Uterus (tissue), 4 donors: ENCODE data around the gene EXOC3L2. TPM values are rescaled to one million over a fixed set of nuclear protein-coding genes. Genes with fewer than 3 reads are reported as not detected.

Experiments
- DNase-seq, 2 donors: peaks; one replicate each; pipeline ENCODE4 v3.0.0-alpha.2; 2019 to 2020
- H3K27ac ChIP-seq, 2 donors: fragments of 200-600 bp; sonication (generic); 1 replicate in 1 of 2; 2 replicates in 1 of 2; pipeline ENCODE4 v1.5.1; 2016 to 2018
- H3K27me3 ChIP-seq, 2 donors: fragments of 200-600 bp; sonication (generic); one replicate each; pipeline ENCODE4 v1.5.1; 2018 to 2019; ENCODE audit warnings: control low read depth in 1 of 2
- H3K36me3 ChIP-seq, 2 donors: fragments of 200-600 bp; sonication (generic); one replicate each; pipeline ENCODE4 v1.5.1; 2019; ENCODE audit warnings: control low read depth in 1 of 2
- H3K4me1 ChIP-seq, 2 donors: fragments of 200-600 bp; sonication (generic); one replicate each; pipeline ENCODE4 v1.5.1; 2018 to 2019; ENCODE audit warnings: control low read depth in 1 of 2
- H3K4me3 ChIP-seq, 2 donors: fragments of 200-600 bp; sonication (generic); 1 replicate in 1 of 2; 2 replicates in 1 of 2; pipeline ENCODE4 v1.5.1; 2018 to 2019; ENCODE audit warnings: mild to moderate bottlenecking in 1 of 2
- H3K9me3 ChIP-seq, 2 donors: fragments of 200-600 bp; sonication (generic); one replicate each; pipeline ENCODE4 v1.5.1; 2019; ENCODE audit warnings: control low read depth in 1 of 2
- POLR2A ChIP-seq, 2 donors: fragments of 450-650 bp; IDR thresholded peaks; one replicate each; pipeline ENCODE4 v1.6.1; 2016; ENCODE audit warnings: antibody characterized with exemption in 2 of 2, mild to moderate bottlenecking in 1 of 2, moderate library complexity in 1 of 2
- intact Hi-C: fragments of 100-400 bp; cut with DNase I; formaldehyde crosslinking; loops from one replicate; pipeline ENCODE4 v1.15.1; 2023; ENCODE audit warnings: low total_unique reads
- total RNA-seq, 4 donors: library from RNA; depleted of rRNA in 3 of 4; stranded (reverse); fragments of >200 nt in 3 of 4; gene quantifications; one replicate each; pipeline versions ENCODE4 v1.1.0 to v1.2.4, GENCODE V29; 2014 to 2023
- TF ChIP-seq, protein P1 (sequence below), 4 experiments: fragments of 200-600 bp in 2 of 4; fragments of 450-650 bp in 2 of 4; sonication (generic) in 2 of 4; IDR thresholded peaks; one replicate each; pipeline ENCODE4 v1.5.1; 2016 to 2019; ENCODE audit warnings: antibody characterized with exemption in 4 of 4, mild to moderate bottlenecking in 2 of 4, moderate library complexity in 1 of 4
- donor health status: DM: yes; HTN: yes; CAD: no.

The EXOC3L2 gene
- total RNA-seq, 4 donors from 2014 or later: 2.4 to 7.2 (median 6.4) TPM

DNA sequence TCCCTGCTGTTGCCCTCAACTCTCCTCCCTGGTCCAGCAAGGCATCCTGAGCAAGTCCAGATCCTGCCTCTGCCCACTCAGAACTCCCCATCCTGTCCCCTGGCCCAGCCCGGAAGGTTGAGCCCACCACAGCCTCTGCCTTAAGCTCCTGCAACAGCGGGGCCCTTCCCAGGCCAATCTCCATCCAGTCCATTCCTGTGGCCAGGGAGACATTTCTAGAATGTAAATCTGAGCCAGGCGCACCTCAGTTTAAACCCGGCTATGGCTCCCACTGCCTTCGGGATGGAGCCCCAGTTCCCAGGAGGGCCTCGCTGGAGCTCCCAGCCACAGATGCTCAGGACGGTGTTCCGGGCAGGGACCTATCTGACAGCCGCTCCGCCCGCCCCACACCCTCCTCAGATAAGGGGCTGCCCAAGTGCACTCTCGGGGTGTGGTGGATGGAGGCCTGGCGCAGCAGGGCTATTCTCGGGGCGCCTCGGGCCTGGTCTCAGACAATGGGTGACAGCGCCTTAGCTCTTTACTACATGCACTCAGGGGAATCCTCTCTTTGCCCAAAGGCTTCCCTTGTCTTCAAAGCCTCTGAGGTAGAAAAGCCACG, 72.5 kb downstream of the EXOC3L2 start:
- TF ChIP-seq, protein P1, sequence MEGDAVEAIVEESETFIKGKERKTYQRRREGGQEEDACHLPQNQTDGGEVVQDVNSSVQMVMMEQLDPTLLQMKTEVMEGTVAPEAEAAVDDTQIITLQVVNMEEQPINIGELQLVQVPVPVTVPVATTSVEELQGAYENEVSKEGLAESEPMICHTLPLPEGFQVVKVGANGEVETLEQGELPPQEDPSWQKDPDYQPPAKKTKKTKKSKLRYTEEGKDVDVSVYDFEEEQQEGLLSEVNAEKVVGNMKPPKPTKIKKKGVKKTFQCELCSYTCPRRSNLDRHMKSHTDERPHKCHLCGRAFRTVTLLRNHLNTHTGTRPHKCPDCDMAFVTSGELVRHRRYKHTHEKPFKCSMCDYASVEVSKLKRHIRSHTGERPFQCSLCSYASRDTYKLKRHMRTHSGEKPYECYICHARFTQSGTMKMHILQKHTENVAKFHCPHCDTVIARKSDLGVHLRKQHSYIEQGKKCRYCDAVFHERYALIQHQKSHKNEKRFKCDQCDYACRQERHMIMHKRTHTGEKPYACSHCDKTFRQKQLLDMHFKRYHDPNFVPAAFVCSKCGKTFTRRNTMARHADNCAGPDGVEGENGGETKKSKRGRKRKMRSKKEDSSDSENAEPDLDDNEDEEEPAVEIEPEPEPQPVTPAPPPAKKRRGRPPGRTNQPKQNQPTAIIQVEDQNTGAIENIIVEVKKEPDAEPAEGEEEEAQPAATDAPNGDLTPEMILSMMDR (IDR thresholded peaks at IDR 0.05): no peak
- no peak for TF ChIP-seq POLR2A (IDR thresholded peaks at IDR 0.05)
- intact Hi-C loops: no loop called here
- no peaks in the 10 kb centered on the region for H3K27me3 ChIP-seq
- H3K4me1 ChIP-seq: peaks cover 4 to 8% of the 10 kb centered on the region in 2 donors
- H3K36me3 ChIP-seq: no peaks in the 10 kb centered on the region
- H3K4me3 ChIP-seq: no peak overlapping the region
- no peak for DNase-seq
- H3K9me3 ChIP-seq: no peaks in the 10 kb centered on the region
- no peak overlapping the region for H3K27ac ChIP-seq

DNA sequence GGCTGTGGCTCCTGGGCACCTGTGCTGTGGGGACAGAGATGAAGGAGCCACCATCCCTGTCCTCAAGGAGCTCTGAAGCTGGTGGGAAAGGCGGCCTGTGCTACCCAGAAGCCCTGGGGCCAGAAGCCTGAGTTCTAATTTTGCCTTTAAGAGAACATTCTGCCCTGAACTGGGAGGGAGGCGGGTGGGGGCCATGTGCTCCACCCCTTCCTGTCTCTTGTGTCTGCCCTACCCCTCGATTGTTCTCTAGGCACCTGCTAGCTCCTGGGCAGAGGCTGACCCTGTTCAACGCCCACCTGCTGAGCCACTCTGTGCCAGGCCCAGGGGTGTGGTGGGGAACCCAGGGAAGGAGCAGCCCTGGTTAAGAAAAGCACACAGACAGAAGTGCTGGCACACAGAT, 73.0 kb downstream of the EXOC3L2 start:
- Histone ChIP-seq H3K27ac (no peak overlapping the region), H3K9me3 (no peaks in the 10 kb centered on the region), H3K36me3 (no peaks in the 10 kb centered on the region), H3K27me3 (no peaks in the 10 kb centered on the region), H3K4me3 (no peak overlapping the region), H3K4me1 (peaks cover 0 to 3% of the 10 kb centered on the region in 2 donors)
- no peak for DNase-seq
- TF ChIP-seq, protein P1 (IDR thresholded peaks at IDR 0.05): no peak
- intact Hi-C loops: no loop called here

DNA sequence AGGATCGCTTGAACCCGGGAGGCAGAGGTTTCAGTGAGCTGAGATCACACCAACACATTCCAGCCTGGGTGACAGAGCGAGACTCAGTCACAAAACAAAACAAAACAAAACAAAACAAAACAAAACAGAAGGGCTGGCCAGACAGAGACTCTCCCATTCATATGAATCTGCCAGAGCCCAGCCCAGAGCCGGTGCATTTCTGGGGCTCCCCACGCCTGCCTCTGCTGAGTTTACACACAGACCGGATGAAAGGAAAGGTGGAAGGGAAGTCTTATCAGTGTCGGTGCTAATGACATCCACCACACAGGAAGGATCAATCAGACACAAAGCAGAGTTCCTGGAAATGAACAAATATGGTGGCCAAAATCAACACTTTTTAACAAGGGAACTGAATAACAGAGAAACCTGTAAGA, 74.0 kb downstream of the EXOC3L2 start:
- no peak for TF ChIP-seq POLR2A (IDR thresholded peaks at IDR 0.05)
- TF ChIP-seq, protein P1 (IDR thresholded peaks at IDR 0.05): no peak
- Histone ChIP-seq H3K4me3 (no peak overlapping the region), H3K27me3 (no peaks in the 10 kb centered on the region), H3K36me3 (no peaks in the 10 kb centered on the region), H3K4me1 (no peaks in the 10 kb centered on the region), H3K27ac (no peak overlapping the region), H3K9me3 (no peaks in the 10 kb centered on the region)
- no peak for DNase-seq
- intact Hi-C loops: no loop called here

DNA sequence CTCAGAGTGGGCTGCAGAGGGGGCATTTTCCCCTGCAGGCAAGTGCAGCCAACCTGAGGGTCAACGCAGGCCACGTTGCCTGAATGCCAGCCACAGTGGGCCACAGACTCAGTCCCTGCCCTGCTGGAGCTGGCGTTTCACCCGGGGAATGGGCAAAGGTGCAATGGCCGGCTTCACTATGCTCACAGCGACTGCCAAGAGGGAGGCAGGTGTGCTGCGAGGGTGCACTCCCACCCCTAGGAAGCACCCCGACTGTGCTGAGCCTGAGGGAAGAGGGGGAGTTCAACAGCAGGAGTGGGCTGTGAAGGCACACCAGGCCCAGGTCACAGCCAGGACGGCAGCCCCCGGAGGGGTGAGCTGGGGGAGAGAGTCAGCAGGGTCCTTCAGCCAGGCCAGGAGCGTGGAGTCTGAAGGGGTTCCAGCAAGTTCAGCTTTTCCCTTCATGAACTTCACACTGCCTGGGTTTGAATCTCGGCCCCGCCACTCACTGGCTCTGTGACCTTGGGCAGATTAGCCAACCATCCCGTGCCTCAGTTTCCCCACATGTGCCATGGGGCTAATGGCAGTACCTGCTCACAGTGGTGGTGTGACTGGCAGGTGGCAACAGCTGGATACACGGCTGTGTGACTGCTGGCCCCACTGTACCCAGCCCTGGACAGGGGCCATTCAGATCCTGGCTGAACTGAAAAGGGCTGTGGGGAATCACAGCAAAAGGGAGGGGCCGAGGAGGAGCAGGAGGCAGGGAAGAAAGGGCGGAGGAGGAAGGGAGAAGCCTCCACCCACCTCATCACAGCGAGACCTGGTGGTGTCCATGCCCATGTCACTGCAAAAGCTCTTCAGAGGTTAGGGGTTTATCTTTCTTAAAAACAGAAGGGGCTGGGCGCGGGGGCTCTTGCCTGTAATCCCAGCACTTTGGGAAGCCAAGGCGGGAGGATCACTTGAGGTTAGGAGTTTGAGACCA, 74.8 kb downstream of the EXOC3L2 start:
- Histone ChIP-seq H3K36me3 (no peaks in the 10 kb centered on the region), H3K4me3 (no peak overlapping the region), H3K27me3 (no peaks in the 10 kb centered on the region), H3K27ac (no peak overlapping the region), H3K9me3 (no peaks in the 10 kb centered on the region), H3K4me1 (no peaks in the 10 kb centered on the region)
- intact Hi-C loops: no loop called here
- DNase-seq: no peak
- TF ChIP-seq, protein P1 (IDR thresholded peaks at IDR 0.05): no peak
- no peak for TF ChIP-seq POLR2A (IDR thresholded peaks at IDR 0.05)

DNA sequence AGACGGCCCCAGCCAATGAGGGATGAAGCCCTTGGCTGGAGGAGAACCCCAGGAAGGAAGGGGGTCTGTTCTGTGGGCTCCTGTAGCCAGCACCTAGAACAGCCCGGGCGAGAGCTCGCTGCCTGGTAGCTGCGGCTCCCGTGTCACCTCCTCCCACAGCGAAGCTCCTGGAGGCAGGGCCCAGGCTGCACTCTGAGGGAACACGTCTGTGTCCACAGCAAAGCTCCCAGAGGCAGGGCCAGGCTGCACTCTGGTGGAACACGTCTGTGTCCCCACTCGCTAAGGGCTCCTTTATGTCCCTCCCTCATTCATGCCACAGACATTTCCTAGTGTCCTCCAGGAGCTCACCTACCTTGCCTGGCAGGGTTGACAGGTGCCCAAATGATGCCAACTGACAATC, 75.6 kb downstream of the EXOC3L2 start:
- DNase-seq: no peak
- intact Hi-C loops: no loop called here
- Histone ChIP-seq H3K4me1 (no peaks in the 10 kb centered on the region), H3K4me3 (no peak overlapping the region), H3K9me3 (no peaks in the 10 kb centered on the region), H3K27ac (no peak overlapping the region), H3K36me3 (no peaks in the 10 kb centered on the region), H3K27me3 (no peaks in the 10 kb centered on the region)
- TF ChIP-seq POLR2A (IDR thresholded peaks at IDR 0.05): no peak
- TF ChIP-seq, protein P1 (IDR thresholded peaks at IDR 0.05): no peak
